OCI-LY3 (cell line): ENCODE results near the gene ANGEL1.

Source experiments
- H2AFZ ChIP-seq: fragments of 200-600, 300-600 bp; shearing (Covaris generic); 2 replicates; pipeline ENCODE4 v1.6.0; 2014; ENCODE audit warnings: antibody characterized with exemption, low read depth, low read length
- H3K27ac ChIP-seq: fragments of 200-600, 300-600 bp; sonication (generic); 2 replicates; pipeline ENCODE4 v1.5.1; 2014; ENCODE audit warnings: mild to moderate bottlenecking, low read length, moderate library complexity, mixed read lengths
- H3K27me3 ChIP-seq: fragments of 200-600, 300-600 bp; sonication (generic); 2 replicates; pipeline ENCODE4 v1.6.1; 2014; ENCODE audit warnings: low read depth, low read length, mixed read lengths
- H3K36me3 ChIP-seq: fragments of 200-600, 300-600 bp; sonication (generic); replicated peaks from 2 replicates; pipeline ENCODE3; 2014; ENCODE audit warnings: low read depth, low read length, mixed read lengths
- H3K4me1 ChIP-seq: fragments of 300-600, 200-600 bp; sonication (generic); 2 replicates; pipeline ENCODE4 v1.6.1; 2014; ENCODE audit warnings: low read length, mixed read lengths
- H3K4me2 ChIP-seq: fragments of 200-600, 300-600 bp; sonication (generic); 2 replicates; pipeline ENCODE4 v1.6.1; 2014; ENCODE audit warnings: low read length, mixed read lengths
- H3K4me3 ChIP-seq: fragments of 300-600, 200-600 bp; sonication (generic); 2 replicates; pipeline ENCODE4 v1.5.1; 2014; ENCODE audit warnings: antibody characterized with exemption, mild to moderate bottlenecking, low read length, moderate library complexity
- H3K79me2 ChIP-seq: fragments of 300-600, 200-600 bp; shearing (Covaris generic); 2 replicates; pipeline ENCODE4 v1.6.1; 2014; ENCODE audit warnings: mild to moderate bottlenecking, low read length, mixed read lengths
- H3K9ac ChIP-seq: fragments of 300-600, 200-600 bp; shearing (Covaris generic); 2 replicates; pipeline ENCODE4 v1.6.0; 2014; ENCODE audit warnings: mild to moderate bottlenecking, low read length, moderate library complexity
- H3K9me3 ChIP-seq: fragments of 200-600, 300-600 bp; shearing (Covaris generic); 2 replicates; pipeline ENCODE4 v1.6.1; 2014; ENCODE audit warnings: low read length, mixed read lengths; ENCODE audit not compliant: insufficient read depth
- H4K20me1 ChIP-seq: fragments of 200-600, 300-600 bp; sonication (generic); 2 replicates; pipeline ENCODE4 v1.6.1; 2016; ENCODE audit warnings: low read length, mixed read lengths; ENCODE audit not compliant: insufficient read depth
- CTCF ChIP-seq: fragments of 200-600, 300-600 bp; sonication (generic); IDR thresholded peaks from 2 replicates; pipeline ENCODE4 v1.5.1; 2014; ENCODE audit warnings: antibody characterized with exemption, low read length, low read depth
- EZH2phosphoT487 ChIP-seq: fragments of 200-600 bp; shearing (Covaris generic); IDR thresholded peaks from 2 replicates; pipeline ENCODE4 v1.6.1; 2018; ENCODE audit warnings: antibody characterized with exemption, mixed run types, low read depth

The ANGEL1 gene

GRCh38 chr14:76810525-76810924 lies 2.2 kb downstream of the ANGEL1 start:
- no peaks in the 10 kb centered on the region for H4K20me1 ChIP-seq
- no peak overlapping the region for H2AFZ ChIP-seq
- H3K9ac ChIP-seq, result 0 out of 2 replicates have a peak overlapping the region, but pooled peaks have one; percentile 88
- peak overlapping the region; percentile 100 for H3K4me2 ChIP-seq
- peak overlapping the region; percentile 98 for H3K4me3 ChIP-seq
- H3K27ac ChIP-seq, result no peak overlapping the region
- no peaks in the 10 kb centered on the region for H3K27me3 ChIP-seq
- peaks cover 18% of the 10 kb centered on the region for H3K36me3 ChIP-seq
- peaks cover 23% of the 10 kb centered on the region for H3K79me2 ChIP-seq
- no peaks in the 10 kb centered on the region for H3K9me3 ChIP-seq
- peaks cover 17% of the 10 kb centered on the region for H3K4me1 ChIP-seq
- no peak for TF ChIP-seq CTCF

GRCh38 chr14:76808990-76809389 lies 3.7 kb downstream of the ANGEL1 start:
- TF ChIP-seq EZH2phosphoT487, result no peak
- no peak for TF ChIP-seq CTCF
- Histone ChIP-seq H3K9me3 (no peaks in the 10 kb centered on the region), H3K4me3 (no peak overlapping the region), H3K27ac (no peak overlapping the region), H3K27me3 (no peaks in the 10 kb centered on the region), H3K4me2 (no peak overlapping the region), H3K36me3 (peaks cover 27% of the 10 kb centered on the region), H3K79me2 (peaks cover 23% of the 10 kb centered on the region), H3K4me1 (peaks cover 17% of the 10 kb centered on the region), H4K20me1 (no peaks in the 10 kb centered on the region), H2AFZ (no peak overlapping the region), H3K9ac (no peak overlapping the region)

- no peaks in the 10 kb centered on the region for H3K27me3 ChIP-seq
- peaks cover 23% of the 10 kb centered on the region for H3K79me2 ChIP-seq
- H3K27ac ChIP-seq, result no peak overlapping the region
- peaks cover 34% of the 10 kb centered on the region for H3K36me3 ChIP-seq
- peaks cover 14% of the 10 kb centered on the region for H3K4me1 ChIP-seq
- no peak overlapping the region for H2AFZ ChIP-seq
- no peak overlapping the region for H3K4me2 ChIP-seq
- TF ChIP-seq EZH2phosphoT487 (no peak), CTCF (no peak)
- no peak overlapping the region for H3K9ac ChIP-seq
- H3K4me3 ChIP-seq, result no peak overlapping the region
- H4K20me1 ChIP-seq, result no peaks in the 10 kb centered on the region; the same call in 1 of the 2 replicates
- H3K9me3 ChIP-seq, result no peaks in the 10 kb centered on the region
Measured at GRCh38 chr14:76808011-76808410, 4.7 kb downstream of the ANGEL1 start.

GRCh38 chr14:76806446-76806845 lies 6.2 kb downstream of the ANGEL1 start:
- Histone ChIP-seq H3K36me3 (peaks cover 42% of the 10 kb centered on the region), H3K9me3 (no peaks in the 10 kb centered on the region), H4K20me1 (no peaks in the 10 kb centered on the region; the same call in 1 of the 2 replicates), H3K4me2 (no peak overlapping the region), H3K27me3 (no peaks in the 10 kb centered on the region), H3K4me1 (peaks cover 10% of the 10 kb centered on the region), H3K27ac (no peak overlapping the region), H3K4me3 (no peak overlapping the region), H2AFZ (no peak overlapping the region), H3K9ac (no peak overlapping the region), H3K79me2 (peaks cover 13% of the 10 kb centered on the region)
- TF ChIP-seq EZH2phosphoT487 (no peak), CTCF (no peak)
